Stimulated activated CD8-positive, alpha-beta memory T cell treated with anti-CD3 and anti-CD28 coated beads, Interleukin-12 subunit alpha, Interleukin-12 subunit beta, amount 100 ng/mL, for 24 hours (primary cell): ENCODE data around the gene ADK.
"Not testable (repeated sequence)": the region's sequence is repeated elsewhere in the genome, so short reads cannot be mapped to it uniquely, and the experiment has no call there.

Experiments
- DNase-seq: peaks from one replicate; pipeline ENCODE4 v3.0.0-alpha.2; 2020; ENCODE audit errors: extremely low read depth

The ADK gene

DNA sequence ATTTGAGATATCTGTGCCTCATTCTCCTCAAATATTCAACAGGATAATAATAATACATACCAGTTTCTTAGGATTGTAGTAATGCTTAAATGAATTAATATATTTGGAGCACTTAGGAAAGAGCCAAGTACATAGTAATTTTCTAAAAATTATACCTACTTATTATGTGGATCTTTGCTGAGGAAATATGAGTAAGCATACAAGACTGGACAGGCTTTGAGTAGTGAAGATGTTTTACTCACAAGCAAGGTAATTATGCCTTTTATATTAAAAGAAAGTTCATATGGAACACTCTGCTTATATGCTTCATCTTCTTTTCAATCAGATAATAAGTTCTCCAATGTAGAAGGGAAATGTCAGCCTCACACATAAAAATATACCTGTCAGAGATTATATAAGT lies 337.9 kb downstream of the ADK start:
- DNase-seq = no peak

DNA sequence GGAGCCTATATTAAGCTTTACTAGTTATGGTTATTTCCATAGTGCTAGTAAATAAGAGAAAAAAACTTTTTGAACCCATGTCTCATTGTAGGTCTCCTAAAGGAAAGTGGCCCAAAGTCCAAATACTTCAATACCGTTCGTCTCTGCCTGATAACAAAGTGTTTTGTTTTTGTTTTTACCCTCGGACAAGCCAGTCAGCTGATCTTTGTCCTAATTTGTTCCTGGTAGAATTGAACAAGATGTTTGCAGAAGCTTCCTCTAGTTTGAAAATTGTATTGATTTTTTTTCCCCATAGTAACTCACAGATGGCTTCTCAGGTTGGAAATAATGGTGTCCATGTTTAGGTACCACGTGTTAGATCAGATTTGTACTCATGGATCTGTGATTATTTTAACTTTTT lies 339.5 kb downstream of the ADK start:
- no peak for DNase-seq

DNA sequence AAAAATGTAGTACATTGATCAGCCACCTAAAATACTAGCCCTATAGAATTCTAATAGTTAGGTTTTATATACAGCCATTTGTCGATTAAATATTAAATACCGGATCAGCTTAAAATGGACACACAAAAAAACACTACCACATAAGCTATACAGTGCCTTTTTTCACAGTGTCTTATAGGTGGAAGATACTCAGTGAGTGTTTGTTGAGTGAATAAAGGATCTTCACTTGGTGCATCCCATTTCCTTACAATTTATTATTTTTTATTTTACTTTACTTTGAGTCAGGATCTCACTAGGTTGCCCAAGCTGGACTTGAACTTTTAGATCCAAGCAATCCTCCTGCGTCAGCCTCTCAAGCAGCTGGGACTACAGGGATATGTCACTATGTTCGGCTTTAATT lies 340.0 kb downstream of the ADK start:
- DNase-seq = no peak

DNA sequence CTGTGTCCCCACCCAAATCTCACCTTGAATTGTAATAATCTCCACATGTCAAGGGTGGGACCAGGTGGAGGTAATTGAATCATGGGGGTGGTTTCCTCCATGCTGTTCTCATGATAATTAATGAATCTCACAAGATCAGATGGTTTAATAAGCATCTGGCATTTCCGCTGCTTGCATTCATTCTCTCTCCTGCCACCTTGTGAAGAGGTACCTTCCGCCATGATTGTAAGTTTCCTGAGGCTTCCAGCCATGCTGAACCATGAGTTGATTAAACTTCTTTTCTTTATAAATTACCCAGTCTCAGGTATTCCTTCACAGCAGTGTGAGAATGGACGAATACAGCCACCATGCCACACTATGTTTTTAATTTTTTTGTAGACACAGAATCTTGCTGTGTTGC lies 345.3 kb downstream of the ADK start:
- DNase-seq = not testable (repeated sequence)

DNA sequence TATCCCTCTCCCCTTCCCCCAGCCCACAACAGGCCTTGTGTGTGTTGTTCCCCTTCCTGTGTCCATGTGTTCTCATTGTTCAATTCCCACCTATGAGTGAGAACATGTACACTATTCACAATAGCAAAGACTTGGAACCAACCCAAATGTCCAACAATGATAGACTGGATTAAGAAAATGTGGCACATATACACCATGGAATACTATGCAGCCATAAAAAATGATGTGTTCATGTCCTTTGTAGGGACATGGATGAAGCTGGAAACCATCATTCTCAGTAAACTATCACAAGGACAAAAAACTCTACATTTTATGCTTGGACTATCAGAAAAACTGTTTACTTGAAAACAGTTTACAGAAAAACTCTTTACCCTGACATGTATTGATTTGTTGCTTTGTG lies 347.6 kb downstream of the ADK start:
- DNase-seq = not testable (repeated sequence)

DNA sequence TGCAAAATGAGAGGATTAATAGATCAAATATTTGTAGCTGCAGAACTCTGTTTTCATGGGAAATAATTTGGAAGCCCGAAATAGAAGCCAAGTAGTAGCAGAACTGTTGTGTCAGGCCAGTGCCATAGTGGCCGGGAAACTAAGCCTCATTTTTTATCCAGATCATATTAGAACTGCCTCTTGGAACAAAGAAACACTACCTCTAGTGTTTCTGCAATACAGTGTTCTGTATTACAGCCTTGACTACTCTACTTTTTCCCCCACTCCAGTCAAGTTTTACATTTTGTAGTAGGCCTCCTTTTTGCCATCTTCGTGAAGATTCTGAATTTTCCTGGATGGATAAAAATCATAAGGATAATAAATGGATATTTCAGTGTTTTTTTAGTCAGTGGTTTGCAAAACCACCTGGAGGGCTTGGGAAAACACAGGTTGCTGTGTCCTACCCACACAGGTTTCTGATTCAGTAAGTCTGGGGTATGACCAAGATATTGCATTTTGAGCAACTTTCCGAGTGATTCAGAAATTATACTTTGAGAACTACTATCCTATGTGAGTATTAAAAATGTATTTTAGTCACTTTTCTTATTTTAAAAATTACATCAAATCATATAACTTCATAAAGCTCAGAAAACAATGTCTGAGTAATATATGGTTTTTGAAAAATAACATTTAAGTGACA lies 349.1 kb downstream of the ADK start:
- DNase-seq = no peak

DNA sequence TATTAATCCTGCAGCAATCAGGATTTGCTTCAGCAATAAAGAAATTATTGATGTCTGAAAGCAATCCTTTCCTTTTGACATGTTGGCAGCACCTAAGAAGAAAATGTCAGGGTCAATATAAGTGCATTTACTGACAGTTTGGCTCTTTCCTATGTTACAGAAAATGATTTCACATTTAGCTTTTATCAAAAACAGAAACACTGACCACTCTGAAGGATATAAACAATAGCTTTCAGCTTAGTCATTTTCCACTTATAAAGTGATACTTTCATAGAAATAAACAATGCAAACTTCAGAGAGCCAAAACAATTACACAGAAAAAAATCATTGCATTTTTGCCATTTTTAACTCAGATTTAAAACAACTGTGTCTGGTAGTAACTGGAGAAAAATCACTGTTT lies 349.8 kb downstream of the ADK start:
- DNase-seq = no peak

DNA sequence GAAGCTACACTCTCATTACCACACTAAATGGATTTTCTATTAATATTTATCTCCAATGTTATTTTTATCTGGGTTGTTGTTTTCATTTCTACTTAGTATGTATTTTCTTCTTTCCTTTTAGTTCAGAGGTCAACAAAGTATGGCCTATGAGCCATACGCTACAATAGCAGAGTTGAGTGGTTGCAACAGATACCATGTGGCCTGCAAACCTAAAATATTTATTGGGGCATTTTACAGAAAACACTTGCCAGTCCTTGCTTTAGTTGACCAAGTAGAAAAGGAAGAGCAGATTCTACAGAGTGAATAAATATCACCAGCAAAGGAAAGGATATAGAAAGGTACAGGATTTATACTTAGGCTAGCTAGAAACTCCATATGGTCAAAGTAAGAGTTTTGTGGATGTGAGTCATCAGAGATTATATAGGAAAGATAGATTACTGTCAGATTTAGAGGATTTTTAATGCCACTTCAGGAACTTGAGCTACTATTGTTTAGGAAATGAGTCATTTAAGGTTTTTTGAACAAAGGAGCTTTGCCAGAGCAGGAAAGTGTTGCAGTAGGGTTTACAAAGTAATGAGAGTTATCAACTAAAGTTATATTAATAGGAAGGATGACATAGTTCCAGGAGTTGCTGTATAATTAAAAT lies 352.1 kb downstream of the ADK start:
- no peak for DNase-seq

DNA sequence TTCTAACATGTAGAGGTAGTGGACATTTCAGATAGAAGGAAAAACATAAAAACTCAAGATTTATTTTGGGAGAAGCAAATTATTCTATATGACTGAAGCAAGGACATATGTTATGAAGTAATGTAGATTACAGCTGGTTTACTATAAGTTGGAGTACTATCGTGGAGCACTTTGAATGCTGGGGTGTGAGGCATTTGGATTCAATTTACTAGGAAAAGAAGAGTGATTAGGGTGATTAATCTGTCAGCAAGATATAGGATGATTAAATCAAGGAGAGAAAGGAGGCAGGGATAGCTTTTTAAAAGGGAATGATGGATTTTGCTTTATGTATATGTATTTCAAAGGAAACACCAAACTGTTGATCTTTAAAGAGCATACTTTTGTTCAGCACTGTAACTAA lies 356.9 kb downstream of the ADK start:
- no peak for DNase-seq

DNA sequence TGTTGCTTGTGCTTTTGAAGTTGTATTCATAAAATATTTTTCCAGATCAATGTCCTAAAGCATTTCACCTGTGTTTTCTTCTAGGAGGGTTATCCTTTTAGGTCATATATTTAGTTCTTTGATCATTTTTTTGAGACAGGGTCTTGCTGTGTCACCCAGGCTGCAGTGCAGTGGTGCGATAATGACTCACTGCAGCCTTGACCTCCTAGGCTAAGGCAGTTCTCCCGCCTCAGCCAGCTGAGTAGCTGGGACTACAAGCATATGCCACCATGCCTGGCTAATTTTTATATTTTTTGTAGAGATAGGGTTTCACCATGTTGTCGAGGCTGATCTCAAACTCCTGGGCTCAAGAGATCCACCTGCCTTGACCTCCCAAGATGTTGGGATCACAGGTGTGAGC lies 359.6 kb downstream of the ADK start:
- DNase-seq = no peak

DNA sequence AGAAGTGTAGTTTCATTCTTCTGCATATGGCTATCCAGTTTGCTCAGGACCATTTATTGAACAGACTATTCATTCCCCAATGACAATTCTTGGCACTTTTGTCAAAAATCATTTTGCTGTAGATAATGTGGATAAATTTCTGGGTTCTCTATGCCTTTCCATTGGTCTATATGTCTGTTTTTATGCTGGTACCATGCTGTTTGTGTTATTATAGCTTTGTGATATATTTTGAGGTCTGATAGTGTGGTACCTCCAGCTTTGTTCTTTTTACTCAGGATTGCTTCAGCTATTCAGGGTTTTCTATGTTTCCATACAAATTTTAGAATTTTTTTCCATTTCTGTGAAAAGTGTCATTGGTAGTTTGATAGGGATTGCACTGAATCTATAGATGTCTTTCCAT lies 360.0 kb downstream of the ADK start:
- no peak for DNase-seq

DNA sequence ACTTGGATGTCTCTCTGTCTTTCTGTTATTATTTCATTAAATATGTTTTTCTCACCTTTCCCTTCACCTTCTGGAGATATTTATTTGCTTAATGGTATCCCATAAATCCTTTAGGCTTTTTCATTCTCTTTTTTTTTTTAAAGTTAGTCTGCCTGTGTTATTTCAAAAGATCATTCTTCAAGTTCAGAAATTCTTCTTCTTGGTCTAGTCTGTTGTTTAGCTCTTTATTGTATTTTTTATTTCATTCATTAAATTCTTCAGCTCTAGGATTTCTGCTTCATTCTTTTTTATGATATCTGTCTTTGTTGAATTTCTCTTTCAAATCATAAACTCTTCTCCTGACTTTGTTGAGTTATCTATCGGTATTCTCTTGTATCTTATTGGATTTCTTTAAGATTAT lies 363.3 kb downstream of the ADK start:
- no peak for DNase-seq

DNA sequence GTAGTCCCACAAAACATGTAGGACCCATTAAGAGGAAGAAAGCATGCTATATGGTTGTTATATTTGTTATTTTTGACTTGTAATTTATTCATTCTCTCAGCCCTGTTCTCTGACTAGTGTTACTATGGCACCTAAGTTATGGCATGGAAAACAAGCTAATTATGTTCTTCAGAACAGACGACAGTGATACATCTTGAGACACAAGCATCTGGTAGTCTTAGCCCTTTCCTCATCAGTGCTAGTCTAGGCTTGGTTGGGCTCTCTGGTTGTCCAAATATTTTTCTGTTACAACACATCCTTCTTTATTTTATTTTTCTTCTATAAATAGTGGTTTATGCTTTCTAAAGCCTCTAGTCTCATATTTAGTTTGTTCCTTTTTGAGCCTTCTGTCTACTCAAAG lies 367.0 kb downstream of the ADK start:
- DNase-seq = no peak

DNA sequence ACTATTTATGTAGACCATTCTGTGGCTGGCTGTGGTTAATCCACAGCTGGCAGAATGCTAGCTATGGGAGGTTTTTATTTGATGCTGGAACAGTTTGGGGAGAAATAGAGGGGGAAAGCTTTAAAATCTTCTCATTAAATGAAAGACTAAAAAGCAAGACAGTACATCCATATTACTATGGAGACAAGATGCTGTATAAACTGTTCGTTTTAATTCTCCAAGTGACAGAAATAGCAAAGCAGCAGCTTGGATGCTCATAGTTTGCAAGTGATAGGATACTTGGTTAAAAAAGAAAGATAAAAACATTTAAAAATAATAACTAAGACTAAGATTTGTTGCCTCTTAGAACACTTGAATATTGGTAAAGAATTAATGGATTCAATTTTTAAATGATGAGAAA lies 370.5 kb downstream of the ADK start:
- no peak for DNase-seq

DNA sequence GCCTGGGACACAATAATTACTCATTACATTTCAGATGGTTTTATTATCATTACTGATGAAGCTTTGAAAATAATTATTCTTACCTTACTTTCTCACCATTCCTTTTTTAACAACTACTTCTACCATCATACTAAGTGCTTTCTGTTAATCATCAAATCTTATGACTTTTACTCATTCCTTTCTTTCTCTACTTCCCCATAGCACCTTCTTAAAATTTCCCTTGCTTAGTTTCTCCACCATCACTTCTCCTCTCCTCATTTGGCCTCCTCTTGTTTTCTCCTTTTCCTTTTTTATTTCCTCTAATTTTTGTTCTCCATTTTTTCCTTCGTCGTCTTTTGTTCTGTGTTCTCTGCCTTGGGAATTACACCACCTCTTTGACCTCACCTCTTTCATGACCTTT lies 372.2 kb downstream of the ADK start:
- DNase-seq = no peak

DNA sequence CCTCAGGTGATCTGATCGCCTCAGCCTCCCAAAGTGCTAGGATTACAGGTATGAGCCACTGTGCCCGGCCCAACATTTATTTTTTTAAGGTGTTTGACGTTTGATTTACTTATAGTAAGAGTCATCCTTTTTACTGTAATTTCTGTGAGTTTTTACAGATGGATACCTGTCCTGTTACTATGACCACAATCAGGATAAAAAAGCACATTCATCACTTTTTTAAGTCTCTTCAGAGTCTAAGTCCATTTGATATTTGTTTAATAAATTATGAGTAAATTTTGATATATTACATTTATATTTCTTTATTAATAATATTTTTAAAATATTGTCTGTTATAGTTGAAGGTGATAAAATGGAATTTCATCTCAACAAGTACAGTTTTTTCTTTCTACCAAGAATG lies 374.9 kb downstream of the ADK start:
- DNase-seq = no peak

DNA sequence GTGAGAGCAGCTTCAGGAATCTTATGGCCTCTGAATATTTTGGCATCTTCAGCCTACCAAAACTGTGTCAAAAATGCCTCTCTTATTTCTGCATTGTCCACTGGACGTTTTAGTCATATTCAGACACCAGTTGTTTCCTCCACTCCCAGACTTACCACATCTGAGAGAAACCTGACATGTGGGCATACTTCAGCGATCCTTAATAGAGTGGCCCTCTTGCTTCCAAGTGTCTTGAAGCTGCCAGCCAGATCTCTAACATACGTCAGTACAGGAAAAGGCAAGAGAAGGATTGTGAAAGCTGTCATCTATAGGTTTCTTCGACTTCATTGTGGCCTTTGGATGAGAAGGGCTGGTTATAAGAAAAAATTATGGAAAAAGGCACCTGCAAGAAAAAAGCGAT lies 376.6 kb downstream of the ADK start:
- DNase-seq = not testable (repeated sequence)

DNA sequence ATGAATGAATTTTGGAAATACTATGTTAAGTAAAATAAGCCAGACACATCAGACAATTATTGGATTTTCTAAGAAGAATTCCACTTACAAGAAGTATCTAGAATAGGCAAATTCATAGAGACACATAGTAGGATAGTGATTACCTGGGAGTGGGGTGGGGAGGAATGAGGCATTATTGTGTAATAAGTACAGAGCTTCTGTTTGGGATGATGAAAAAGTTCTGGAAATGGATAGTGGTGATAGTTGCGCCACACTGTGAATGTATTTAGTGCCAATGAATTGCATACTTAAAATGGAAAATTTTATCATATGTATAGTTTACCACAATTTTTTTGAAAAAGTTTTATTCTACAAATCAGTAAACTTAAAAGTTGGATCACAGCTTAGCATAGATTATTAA lies 378.2 kb downstream of the ADK start:
- DNase-seq = no peak

DNA sequence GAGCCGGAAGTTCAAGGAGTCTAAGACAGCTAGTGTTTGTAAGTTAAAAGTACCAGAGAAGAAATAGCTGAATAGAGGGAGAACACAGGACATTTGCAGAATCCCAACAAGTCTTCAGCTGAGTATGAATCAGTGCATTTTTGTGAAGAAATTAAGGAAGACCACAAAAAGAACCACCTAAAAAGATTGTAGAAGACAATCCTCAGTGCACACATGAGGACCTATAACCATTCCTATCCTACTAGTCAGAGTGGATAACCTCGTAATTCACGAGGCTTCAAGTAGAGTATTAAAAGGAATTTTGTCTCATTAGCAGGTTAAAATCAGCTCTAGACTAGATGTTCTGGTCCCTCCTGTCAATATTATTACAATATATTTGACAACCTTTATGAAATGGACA lies 380.0 kb downstream of the ADK start:
- no peak for DNase-seq

DNA sequence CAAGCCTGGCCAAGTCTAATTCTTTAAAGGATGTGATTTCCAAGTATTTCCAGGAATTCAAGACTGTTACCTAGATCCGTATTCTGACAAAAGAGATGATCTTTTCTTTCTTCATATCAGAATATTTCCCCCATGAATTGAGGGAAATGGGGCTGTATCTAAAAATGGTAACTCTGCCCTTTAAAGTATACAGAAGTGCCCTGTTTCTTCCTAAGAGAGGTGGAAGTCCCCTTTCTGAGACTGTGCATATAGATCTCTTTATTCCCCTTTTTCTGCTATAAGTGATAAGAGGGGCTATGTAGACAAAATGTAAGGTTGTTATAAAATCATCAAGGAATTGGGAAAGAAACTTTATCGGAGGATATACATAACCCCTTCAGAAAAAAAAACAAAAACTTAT lies 388.3 kb downstream of the ADK start:
- no peak for DNase-seq

DNA sequence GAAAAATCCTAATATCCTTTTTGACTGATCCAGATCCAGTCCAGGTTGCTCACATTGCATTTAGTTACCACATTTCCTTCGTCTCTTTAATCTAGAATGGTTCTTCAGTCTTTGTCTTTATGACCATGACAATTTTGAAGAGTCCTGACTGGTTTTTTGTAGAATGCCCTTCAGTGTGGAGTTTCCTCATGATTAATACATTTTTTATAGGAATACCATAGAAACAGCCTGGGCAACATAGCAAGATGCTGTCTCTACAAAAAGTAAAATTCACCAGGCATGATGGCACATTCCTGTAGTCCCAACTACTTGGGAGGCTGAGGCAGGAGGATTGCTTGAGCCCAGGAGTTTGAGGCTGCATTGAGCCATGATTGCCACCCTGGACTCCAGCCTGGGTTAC lies 390.4 kb downstream of the ADK start:
- no peak for DNase-seq

DNA sequence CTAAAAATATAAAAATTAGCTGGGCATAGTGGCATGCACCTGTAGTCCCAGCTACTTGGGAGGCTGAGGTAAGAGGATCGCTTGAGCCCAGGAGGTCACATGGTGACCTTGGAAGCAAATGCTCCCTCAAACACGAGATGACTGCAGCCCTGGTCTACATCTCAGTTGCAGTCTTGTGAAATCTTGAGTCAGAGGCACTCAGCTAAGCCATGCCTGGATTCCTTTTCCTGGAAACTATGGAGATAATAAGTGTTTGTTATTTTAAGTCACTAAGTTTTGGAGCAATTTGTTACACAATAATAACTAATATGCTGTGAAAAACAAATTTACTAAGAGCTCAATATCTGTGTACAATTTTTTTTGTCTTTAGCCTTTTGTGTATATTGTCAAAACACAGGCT lies 391.1 kb downstream of the ADK start:
- no peak for DNase-seq

DNA sequence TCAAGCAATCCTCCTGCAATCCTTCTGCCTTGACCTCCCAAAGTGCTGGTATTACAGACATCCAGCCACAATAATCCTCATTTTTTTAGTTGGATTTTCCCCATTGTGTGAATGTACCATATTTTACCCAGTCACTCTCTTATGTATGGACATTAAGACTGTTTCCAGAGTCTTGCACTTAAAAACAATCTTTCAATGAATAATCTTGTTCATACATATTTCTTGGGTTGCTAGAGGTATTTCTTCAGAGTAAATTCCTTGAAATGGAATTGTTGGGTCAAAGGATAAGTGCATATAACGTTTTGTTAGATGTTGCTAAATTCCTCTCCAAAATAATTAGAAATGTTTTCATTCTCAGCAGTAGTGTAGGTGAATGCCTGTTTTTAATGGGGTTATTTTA lies 392.3 kb downstream of the ADK start:
- no peak for DNase-seq

DNA sequence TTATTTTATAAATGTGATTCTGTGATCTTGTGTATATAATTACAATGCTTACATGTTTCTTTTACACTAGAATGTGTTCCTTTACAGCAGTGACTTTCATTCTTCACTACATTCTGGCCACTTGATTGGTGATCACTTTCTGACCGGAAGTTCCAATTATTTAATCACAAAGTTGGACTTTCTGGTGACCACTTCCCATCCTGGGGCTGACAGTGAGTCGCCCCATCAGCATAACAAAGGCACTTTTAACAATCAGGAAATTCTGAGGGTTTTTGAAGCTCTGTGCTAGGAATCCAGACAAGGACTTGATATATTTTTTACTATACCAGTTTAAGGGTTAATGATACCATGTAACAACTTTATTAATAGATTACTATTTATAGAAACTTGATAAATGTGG lies 393.1 kb downstream of the ADK start:
- DNase-seq = no peak
